Stimulated activated naive CD8-positive, alpha-beta T cell treated with anti-CD3 and anti-CD28 coated beads, Interleukin-15, Interleukin-2, amounts not matched to agents 100 U/mL and 50 U/mL, for 24 hours (primary cell): ENCODE data around the gene RORC.
"Not testable (repeated sequence)": the region's sequence is repeated elsewhere in the genome, so short reads cannot be mapped to it uniquely, and the experiment has no call there.

Experiments
- ATAC-seq: fragments of 150-1000 bp; cut with Tn5 transposase; one replicate; pipeline ENCODE4 v1.10.0; 2021
- DNase-seq: peaks from one replicate; pipeline ENCODE4 v3.0.0; 2021

The RORC gene

GRCh38 chr1:151774256-151774922 is 57.2 kb downstream of the RORC start:
- ATAC-seq = no peak
- no peak for DNase-seq

- no peak for ATAC-seq
- DNase-seq = no peak
Measured at GRCh38 chr1:151773702-151774101, 57.9 kb downstream of the RORC start.

GRCh38 chr1:151769270-151769669 is 62.3 kb downstream of the RORC start:
- not testable (repeated sequence) for ATAC-seq, DNase-seq

- ATAC-seq, DNase-seq: not testable (repeated sequence)
Measured at GRCh38 chr1:151768351-151769066, 63.1 kb downstream of the RORC start.

- ATAC-seq = no peak
- no peak for DNase-seq
Measured at GRCh38 chr1:151763990-151764389, 67.6 kb downstream of the RORC start.

GRCh38 chr1:151762941-151763921 is 68.4 kb downstream of the RORC start, which contains the start of gene MRPL9:
MRPL9 (minus strand) TSS chr1:151763496; CDS start chr1:151763479, 17 bp downstream.
- peak; percentile 89 for DNase-seq
- peak; percentile 99 for ATAC-seq

GRCh38 chr1:151760597-151761385 is 70.8 kb downstream of the RORC start:
- ATAC-seq = no peak
- DNase-seq = no peak

- no peak for ATAC-seq
- no peak for DNase-seq
Measured at GRCh38 chr1:151759241-151759640, 72.4 kb downstream of the RORC start.

- DNase-seq (no peak), ATAC-seq (peak; percentile 49)
Measured at GRCh38 chr1:151756291-151756690, 75.3 kb downstream of the RORC start.
